T-helper 2 cell (primary cell): ENCODE data around the gene COX6B1.
"Not testable (repeated sequence)": the region's sequence is repeated elsewhere in the genome, so short reads cannot be mapped to it uniquely, and the experiment has no call there.

ENCODE experiments used
- DNase-seq, 5 experiments: peaks; one replicate each; pipeline versions ENCODE4 v3.0.0 to v3.0.0-alpha.2; 2012 to 2022
- total RNA-seq, 2 donors: gene quantifications; one replicate each; lab custom pipeline; 2026; lab: John Stamatoyannopoulos, UW

COX6B1 gene
- 35.2 to 53.7 reads per million in 2 donors for total RNA-seq

DNA sequence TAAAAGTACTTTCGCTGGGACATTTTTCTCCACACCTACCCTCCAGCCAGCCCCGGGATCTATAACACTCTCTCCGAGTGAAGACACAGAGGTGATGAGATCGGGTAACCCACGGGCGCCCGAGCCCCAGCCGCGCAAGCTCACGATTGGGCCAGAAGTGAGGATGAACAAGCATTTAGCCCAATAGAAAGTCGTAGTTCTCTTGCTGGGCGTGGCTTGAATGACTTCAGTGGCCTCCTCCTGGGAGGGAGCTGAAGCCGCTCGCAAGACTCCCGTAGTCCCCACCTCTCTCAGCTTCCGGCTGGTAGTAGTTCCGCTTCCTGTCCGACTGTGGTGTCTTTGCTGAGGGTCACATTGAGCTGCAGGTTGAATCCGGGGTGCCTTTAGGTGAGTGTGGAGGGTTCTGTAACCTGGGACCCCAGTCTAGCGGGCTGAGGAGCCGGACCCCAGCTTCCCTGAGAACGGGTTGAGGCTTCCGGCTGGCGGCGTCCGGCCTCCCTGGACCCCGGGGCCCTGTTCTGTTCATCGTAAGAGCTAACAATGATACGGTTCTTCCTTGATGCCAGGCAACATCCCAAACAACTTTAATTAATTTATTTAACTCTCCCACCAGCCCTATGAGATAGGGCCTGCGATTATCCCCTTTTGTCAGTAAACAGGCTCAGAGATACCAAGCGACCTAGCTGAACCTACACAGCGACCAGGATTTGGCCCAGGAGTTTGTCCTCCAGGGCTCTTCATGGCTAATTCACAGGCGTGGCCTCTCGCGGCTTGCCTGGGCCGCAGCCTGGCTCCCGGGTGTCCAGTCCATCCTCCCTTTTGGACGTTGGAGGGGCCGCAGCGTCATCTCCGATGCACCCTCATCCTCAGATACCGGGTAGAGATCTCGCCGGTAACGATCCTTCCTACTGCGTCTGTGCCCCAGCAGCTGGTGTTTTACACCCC is at the start of gene COX6B1:
Gene COX6B1, plus strand, starts transcription at position 307 of the 945 bp plus-strand sequence. CDS start 2,921 bp downstream, outside the sequence.
- DNase-seq = peak; percentile 68 to 99 (median 88)

- no peak for DNase-seq
Observed at GRCh38 chr19:35601971-35602370, 46.2 kb upstream of the COX6B1 start.

GRCh38 chr19:35604436-35604835 is 43.7 kb upstream of the COX6B1 start:
- DNase-seq = not testable (repeated sequence)

GRCh38 chr19:35607170-35607569 is 41.0 kb upstream of the COX6B1 start:
- not testable (repeated sequence) for DNase-seq

DNA sequence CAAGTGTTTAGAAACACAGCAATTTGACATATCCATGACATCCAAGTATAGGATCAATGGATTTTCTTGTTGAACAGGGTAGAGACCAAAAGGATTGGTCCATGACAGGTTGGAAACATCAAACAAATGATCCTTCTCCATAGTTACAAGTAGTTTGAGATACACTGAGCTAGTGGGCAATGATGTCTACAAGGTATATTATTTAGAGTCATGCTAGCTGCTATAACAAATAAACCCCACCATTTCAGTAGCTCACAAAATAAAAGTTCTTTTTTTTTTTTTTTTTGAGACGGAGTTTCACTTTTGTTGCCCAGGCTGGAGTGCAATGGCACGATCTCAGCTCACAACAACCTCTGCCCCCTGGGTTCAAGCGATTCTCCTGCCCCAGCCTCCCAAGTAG is 40.5 kb upstream of the COX6B1 start:
- DNase-seq = no peak

DNA sequence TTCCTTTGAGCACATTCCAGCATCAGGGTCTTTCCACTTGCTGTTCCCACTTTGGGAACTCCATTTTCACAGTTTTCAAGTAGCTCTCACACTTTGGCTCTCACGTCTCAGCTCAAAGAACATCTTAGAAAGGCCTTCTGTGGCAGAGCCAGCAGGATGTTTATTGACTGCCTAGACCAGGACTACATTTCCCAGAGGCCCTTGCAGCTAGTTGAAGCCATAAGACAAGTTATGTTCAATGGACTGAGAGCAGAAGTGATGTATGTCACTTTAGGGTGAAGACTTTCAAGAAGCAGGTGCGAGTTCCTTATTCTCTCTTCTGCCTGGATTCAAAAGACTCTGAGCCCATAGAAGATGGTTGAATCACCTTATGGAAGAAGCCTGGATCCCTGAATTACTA is 39.9 kb upstream of the COX6B1 start:
- peak in 1 of 5 experiments; percentile 57 for DNase-seq

GRCh38 chr19:35609851-35610353 is 38.2 kb upstream of the COX6B1 start:
- peak in 1 of 5 experiments; percentile 79 for DNase-seq

GRCh38 chr19:35612224-35612558 is 35.9 kb upstream of the COX6B1 start:
- no peak for DNase-seq

DNA sequence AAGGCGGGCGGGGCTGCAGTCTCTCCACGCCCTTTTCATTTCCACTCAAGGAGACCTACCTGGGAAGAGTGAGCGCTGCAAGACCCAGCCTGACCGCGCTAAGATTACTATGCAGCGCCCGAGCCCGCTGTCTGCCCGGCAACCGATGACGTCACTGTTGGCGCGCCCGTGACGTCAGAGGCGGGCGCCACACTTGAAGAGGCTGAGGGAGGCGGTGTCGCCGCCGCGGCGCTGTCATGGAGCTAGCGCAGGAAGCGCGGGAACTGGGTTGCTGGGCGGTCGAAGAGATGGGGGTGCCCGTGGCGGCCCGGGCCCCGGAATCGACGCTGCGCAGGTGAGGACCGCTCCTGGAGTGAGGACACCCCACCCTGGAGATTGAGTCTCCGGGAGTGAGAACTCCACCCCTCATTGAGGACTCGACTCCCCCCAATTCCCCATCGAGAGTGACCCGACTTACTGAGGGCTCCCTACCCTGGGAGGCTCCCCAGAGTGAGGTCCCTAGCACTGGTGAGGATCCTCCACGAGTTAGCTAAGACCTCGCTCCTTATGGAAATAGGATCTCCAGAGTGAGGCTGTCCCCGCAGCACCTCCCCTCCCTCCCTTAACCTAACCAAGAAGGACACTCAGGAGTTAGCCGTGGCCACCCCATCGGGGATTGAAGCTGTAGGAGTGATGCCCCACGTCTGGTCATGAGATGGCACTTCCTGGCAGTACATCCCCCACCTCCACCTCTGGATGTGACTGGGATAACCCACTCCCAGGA is 35.4 kb upstream of the COX6B1 start, which contains the start of gene HAUS5:
Gene HAUS5, plus strand, starts transcription at position 177 of the 763 bp plus-strand sequence. Its CDS starts 60 bp downstream, at position 237.
- peak; percentile 90 to 95 (median 91) for DNase-seq

DNA sequence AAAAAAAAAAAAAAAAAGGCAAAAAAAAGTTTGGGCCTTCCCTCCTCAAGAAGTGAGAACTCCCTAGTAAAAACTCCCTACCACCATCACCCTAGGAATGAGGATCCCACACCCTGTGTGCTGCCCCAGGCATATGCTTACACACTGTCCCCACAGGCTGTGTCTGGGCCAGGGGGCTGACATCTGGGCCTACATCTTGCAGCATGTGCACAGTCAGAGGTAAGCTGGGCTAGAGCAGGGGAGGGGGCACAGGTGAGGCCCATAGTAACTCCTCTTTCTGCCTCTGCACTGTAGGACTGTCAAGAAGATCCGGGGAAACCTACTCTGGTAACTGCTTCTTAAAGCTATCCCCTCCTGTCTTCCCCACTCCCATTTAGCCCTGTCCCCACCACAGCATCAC is 34.5 kb upstream of the COX6B1 start:
- no peak for DNase-seq

GRCh38 chr19:35615036-35615435 is 33.1 kb upstream of the COX6B1 start:
- no peak for DNase-seq

GRCh38 chr19:35618857-35619256 is 29.3 kb upstream of the COX6B1 start:
- DNase-seq = no peak

DNA sequence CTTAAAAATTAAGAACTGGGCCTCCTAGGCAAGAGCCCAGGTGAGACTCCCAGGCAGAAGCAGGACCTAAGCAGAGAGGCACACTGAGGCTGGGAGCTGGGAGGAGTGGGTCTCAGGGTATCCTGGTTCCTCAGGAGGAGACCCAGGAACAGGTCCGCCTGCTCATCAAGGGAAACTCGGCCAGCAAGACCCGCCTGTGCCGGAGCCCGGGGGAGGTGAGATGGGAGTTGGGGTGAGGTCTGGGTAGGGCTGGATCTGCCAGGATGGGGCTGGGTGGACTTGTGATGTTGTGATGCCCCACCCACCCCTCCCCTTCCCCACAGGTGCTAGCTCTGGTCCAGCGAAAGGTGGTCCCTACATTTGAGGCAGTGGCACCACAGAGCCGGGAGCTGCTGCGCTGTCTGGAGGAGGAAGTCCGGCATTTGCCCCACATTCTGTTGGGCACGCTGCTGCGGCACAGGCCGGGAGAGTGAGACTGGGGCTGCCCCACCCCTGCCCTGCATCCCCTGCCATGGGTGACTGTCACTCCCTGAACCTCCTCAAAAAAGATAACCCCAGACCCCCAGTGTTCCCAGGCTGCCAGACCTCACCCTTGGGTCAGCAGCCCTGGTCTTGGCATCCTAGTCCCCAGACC is 28.7 kb upstream of the COX6B1 start:
- DNase-seq = no peak

DNA sequence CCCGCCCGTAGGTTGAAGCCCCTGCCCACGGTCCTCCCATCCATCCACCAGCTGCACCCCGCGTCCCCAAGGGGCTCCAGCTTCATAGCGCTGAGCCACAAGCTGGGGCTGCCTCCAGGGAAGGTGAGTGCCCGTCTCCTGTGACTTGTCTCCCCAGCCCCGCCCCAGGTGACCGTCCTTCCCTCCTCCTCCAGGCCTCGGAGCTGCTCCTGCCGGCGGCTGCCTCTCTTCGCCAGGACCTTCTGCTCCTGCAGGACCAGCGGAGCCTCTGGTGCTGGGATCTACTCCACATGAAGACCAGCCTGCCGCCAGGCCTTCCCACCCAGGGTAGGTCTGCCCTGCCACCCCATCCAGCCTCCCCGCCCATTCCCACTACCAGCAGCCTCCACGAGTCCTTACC is 28.1 kb upstream of the COX6B1 start:
- no peak for DNase-seq

DNA sequence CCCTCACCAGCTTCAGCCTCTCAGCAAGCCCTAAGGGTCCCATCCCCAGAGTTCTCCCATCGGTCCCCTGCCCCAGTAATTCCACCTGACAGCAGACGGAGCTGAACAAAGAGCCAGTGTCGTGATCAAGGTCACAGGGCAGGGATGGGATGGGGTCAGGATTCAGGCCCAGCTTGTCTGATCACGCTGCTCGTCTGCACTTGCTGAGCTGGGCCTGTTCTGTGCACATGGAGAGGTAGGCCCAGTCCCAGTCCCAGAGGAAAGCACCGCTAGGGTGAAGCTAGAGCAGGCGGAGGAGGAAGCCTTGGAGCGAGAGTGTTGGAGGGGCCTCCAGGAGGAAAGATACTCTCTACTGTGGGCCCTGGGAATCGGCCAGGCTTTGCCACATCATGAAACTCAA is 26.4 kb upstream of the COX6B1 start:
- no peak for DNase-seq

DNA sequence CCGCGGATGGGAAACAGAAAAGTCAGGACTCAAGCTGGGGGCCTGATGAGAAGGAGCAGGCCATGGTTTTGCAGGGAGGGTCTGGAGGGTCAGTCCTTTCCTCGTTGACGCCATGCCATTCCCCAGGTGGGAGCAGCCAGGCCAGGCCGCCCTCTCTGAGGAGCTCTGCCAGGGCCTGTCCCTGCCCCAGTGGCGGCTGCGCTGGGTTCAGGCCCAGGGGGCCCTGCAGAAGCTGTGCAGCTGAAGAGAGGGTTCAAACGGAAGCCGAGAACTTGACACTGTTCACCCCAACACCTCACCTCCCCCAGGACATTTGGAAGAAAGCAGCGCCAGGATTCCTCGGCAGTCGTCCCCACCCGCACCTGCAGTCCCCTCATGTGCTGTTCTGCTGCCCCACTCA is 25.4 kb upstream of the COX6B1 start:
- no peak for DNase-seq

- DNase-seq = no peak
Observed at GRCh38 chr19:35623327-35624010, 24.7 kb upstream of the COX6B1 start.

DNA sequence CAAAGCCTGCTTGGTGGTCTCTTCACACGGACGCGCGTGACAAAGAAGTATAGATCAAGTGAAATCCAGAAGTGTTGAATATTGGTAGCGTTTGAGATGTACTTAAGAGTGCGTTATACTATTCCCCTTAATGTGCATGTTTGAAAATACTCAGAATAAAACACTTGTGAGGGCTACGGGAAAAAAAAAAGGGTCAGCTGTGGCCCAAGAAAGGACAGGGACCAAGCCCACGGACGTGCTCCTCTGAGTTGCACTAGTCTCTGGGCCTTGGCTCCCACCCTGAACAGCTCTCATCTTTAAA is 19.9 kb upstream of the COX6B1 start:
- no peak for DNase-seq

- peak; percentile 81 to 99 (median 94) for DNase-seq
Observed at GRCh38 chr19:35628565-35629331, 19.4 kb upstream of the COX6B1 start, which contains the start of gene RBM42. TSS of gene RBM42 (plus strand) at chr19:35629036. CDS start at chr19:35629154, 118 bp downstream.

GRCh38 chr19:35629332-35629633 is 18.8 kb upstream of the COX6B1 start:
- DNase-seq = no peak

DNA sequence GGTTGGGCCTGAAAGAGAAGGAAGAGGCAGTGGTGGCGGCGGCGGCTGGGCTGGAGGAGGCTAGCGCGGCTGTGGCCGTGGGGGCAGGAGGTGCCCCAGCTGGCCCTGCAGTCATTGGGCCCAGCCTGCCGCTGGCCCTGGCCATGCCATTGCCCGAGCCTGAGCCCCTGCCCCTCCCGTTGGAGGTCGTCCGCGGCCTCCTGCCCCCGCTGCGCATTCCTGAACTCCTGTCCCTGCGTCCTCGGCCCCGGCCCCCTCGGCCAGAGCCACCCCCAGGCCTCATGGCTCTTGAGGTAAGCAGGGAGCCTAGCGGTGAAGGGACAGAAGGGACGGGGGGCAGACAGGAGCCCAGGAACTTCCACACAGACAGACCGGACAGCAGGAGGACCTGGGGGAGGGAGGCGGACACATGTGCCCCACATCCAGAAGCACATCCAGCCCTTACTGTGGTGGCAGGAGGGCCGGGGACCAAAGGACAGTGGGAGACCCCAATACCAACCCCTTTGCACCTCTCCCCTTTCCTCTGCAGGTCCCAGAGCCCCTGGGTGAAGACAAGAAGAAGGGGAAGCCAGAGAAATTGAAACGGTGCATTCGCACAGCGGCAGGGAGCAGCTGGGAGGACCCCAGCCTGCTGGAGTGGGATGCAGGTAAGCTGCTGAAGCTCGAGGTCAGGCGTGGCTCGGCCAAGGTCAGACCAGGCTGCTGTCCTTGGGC is 14.2 kb upstream of the COX6B1 start:
- no peak for DNase-seq
